Measurements from ENCODE around the gene ATG2A. TPM values are rescaled to one million over a fixed set of nuclear protein-coding genes. Genes with fewer than 3 reads are reported as not detected.
A peak's percentile ranks its signal among the peaks of the same experiment; 100 is the strongest.

The ATG2A gene
- total RNA-seq = 10 to 100 TPM; 30.6 to 32.8 TPM

DNA sequence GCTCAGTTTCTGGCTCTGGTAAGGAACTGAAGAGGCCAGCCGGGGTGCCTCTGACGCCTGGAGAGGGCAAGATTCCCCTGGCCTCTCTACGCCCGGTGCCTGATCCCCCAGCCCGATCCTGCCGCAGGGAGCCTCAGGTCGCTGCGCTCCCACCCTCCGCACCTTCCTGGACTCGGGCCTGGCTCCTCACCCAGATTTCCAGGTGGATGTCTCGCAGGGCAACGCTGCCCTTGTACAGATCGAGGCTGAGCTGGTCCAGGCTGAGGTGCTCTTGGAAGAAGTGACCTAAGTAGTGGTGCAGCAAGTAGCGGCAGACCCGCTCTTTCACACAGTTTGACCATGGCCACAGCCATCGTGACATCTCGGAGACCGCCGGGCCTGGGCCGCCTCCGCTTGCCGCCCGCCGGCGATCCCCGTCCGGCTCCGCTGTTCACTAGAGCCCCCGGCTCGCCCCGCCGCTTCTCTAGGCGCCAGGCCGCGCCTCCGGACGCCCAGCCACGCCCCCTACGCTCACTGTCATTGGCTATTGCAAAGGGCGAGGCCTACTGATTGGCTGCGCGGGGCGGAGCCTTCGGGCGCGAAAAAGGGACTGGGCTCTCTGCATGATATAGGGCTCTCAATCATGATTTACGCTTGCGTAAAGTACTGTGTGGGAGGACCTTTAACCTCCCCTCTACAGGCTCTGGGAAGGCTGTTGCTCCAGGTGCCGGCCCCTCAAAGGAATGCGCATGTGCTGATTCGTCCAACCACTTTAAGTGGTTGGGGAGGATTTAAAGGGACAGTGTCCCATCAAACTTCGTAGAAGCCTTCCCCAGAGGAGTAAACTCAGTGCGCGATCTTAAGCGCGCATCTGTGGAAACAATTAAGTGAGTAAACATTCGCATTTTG, at the start of gene ATG2A:
Gene ATG2A, minus strand, starts transcription at position 435 of the 888 bp plus-strand sequence. Its CDS starts 74 bp downstream, at position 361.
- peak; percentile 99 for DNase-seq
- no peaks in the 10 kb centered on the region for H3K9me3 ChIP-seq
- peak within 1 kb of the TSS; percentile 96 to 99 for H3K9ac ChIP-seq (ENCODE audit: low read depth in 2 of 2, low read length in 2 of 2)
- H3K4me3 ChIP-seq = peak within 1 kb of the TSS; percentile 70
- TF ChIP-seq, protein P1, sequence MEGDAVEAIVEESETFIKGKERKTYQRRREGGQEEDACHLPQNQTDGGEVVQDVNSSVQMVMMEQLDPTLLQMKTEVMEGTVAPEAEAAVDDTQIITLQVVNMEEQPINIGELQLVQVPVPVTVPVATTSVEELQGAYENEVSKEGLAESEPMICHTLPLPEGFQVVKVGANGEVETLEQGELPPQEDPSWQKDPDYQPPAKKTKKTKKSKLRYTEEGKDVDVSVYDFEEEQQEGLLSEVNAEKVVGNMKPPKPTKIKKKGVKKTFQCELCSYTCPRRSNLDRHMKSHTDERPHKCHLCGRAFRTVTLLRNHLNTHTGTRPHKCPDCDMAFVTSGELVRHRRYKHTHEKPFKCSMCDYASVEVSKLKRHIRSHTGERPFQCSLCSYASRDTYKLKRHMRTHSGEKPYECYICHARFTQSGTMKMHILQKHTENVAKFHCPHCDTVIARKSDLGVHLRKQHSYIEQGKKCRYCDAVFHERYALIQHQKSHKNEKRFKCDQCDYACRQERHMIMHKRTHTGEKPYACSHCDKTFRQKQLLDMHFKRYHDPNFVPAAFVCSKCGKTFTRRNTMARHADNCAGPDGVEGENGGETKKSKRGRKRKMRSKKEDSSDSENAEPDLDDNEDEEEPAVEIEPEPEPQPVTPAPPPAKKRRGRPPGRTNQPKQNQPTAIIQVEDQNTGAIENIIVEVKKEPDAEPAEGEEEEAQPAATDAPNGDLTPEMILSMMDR (IDR thresholded peaks at IDR 0.05) = no peak
- H3K27me3 ChIP-seq = no peaks in the 10 kb centered on the region
- peaks cover 5% of the 10 kb centered on the region for H3K4me1 ChIP-seq
- peak within 1 kb of the TSS; percentile 52 for H3K27ac ChIP-seq
- peaks cover 4% of the 10 kb centered on the region for H3K36me3 ChIP-seq
- intact Hi-C loops (cut with DNase I) = no loop called here

DNA sequence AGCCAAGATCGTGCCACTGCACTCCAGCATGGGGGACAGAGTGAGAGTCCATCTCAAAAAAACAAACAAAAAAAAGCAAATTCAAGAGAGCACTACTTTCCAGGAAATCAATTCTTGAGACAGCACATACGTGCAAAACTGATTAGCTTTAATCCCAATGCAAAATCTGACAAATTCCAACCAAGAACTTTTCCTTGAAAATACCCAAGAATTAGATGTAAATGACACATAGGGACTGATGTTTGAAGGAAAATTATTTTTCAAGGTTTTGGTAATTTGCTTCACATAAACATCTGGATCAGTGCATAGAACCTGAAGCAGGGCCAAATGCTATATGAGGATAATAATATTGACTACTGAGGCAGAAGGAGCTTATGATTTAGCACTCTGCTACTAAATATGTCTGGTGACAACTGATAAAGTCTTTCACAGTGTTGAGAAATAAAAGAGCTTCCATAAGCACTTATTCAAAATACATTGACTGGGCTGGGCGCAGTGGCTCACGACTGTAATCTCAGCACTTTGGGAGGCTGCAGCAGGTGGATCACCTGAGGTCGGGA, 46.1 kb upstream of the ATG2A start:
- H3K9ac ChIP-seq (ENCODE audit: low read depth in 2 of 2, low read length in 2 of 2) = no peak overlapping the region
- no peak overlapping the region for H3K4me3 ChIP-seq
- no peak for DNase-seq
- H3K36me3 ChIP-seq = no peaks in the 10 kb centered on the region
- no peaks in the 10 kb centered on the region for H3K4me1 ChIP-seq
- H3K27ac ChIP-seq = no peak overlapping the region
- H3K9me3 ChIP-seq = no peaks in the 10 kb centered on the region
- intact Hi-C loops (cut with DNase I) = no loop called here
- H3K27me3 ChIP-seq = no peaks in the 10 kb centered on the region
- TF ChIP-seq, protein P1 (IDR thresholded peaks at IDR 0.05) = no peak

DNA sequence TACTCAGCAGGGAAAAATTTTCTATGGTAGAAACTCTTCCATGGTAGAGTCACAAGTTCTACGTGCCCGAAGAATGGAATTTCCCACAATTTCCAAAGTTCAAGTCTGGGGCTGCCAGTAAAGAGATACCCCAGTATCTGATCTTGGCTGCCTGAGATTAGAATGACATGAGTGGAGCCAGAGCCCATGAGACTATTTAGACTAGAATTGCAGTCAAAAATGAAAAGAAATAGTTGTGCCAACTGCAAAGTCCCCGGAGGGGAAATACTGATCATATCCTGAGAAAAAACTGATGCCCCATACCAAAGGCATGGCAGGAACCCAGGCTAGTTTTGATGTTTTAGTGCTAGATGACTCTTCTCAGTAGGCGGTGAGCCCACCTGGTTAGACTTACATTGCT, 43.7 kb upstream of the ATG2A start:
- Histone ChIP-seq H3K27ac (no peak overlapping the region), H3K36me3 (no peaks in the 10 kb centered on the region), H3K4me1 (no peaks in the 10 kb centered on the region), H3K27me3 (no peaks in the 10 kb centered on the region), H3K9me3 (no peaks in the 10 kb centered on the region), H3K4me3 (no peak overlapping the region), H3K9ac (ENCODE audit: low read depth in 2 of 2, low read length in 2 of 2) (no peak overlapping the region)
- no peak for DNase-seq
- TF ChIP-seq, protein P1 (IDR thresholded peaks at IDR 0.05) = no peak
- intact Hi-C loops (cut with DNase I) = no loop called here

DNA sequence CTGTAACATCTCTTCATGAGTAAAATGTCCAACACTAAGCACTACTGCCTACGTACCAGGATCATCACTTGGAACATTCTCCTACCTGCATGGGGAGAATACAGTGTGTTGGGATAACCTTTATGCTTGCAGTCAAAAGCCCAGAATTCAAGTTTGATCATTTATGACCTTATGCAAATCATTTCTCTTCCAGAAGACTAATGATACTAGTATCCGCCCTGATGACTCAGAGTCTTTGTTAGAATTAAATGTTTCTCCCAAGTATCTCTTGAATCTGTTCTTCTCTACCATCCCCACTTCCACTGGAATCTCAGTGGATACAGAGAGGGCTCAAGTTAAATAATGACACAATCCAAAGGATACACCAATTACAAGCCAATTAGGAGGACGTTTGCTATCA, 42.5 kb upstream of the ATG2A start:
- intact Hi-C loops (cut with DNase I) = no loop called here
- TF ChIP-seq, protein P1 (IDR thresholded peaks at IDR 0.05) = no peak
- no peak for DNase-seq
- H3K9me3 ChIP-seq = no peaks in the 10 kb centered on the region
- H3K27ac ChIP-seq = no peak overlapping the region
- no peak overlapping the region for H3K9ac ChIP-seq (ENCODE audit: low read depth in 2 of 2, low read length in 2 of 2)
- no peak overlapping the region for H3K4me3 ChIP-seq
- H3K36me3 ChIP-seq = no peaks in the 10 kb centered on the region
- H3K4me1 ChIP-seq = no peaks in the 10 kb centered on the region
- H3K27me3 ChIP-seq = no peaks in the 10 kb centered on the region

DNA sequence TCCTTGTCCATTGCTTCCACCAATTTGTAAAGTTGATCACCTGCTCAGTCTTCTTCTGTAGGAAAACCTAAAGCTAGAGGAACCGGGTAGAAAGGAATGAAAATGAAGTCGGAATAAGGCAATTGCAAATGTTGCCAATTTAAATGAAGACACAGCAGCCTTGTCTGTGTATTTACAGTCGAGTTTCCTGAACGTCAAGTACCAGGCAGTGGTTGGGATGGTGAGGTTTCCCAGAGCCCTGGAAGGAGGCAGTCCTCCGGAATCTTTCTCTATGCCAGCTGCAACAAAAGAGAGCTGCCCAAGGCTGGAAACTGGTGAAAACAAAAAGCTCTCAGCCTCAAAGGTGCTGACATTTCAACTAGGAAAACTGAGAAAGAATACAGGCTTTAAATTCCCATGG, 37.2 kb upstream of the ATG2A start:
- TF ChIP-seq, protein P1 (IDR thresholded peaks at IDR 0.05) = no peak
- no peaks in the 10 kb centered on the region for H3K9me3 ChIP-seq
- no peaks in the 10 kb centered on the region for H3K27me3 ChIP-seq
- no peak overlapping the region for H3K27ac ChIP-seq
- no peak overlapping the region for H3K9ac ChIP-seq (ENCODE audit: low read depth in 2 of 2, low read length in 2 of 2)
- DNase-seq = no peak
- intact Hi-C loops (cut with DNase I) = no loop called here
- no peaks in the 10 kb centered on the region for H3K4me1 ChIP-seq
- no peak overlapping the region for H3K4me3 ChIP-seq
- no peaks in the 10 kb centered on the region for H3K36me3 ChIP-seq
